Stomach (tissue), 4 donors: ENCODE data around the gene B4GALNT4.

Experiments used
- CTCF ChIP-seq, 7 experiments: fragments of 450-650 bp in 4 of 7; fragments of 200-600 bp in 3 of 7; sonication (generic) in 3 of 7; IDR thresholded peaks; one replicate each; pipeline ENCODE4 v1.5.1; 2016 to 2019; ENCODE audit warnings: antibody characterized with exemption in 7 of 7, control low read depth in 2 of 7, mild to moderate bottlenecking in 1 of 7
- EP300 ChIP-seq: sonication (generic); formaldehyde crosslinking; IDR thresholded peaks from one replicate; pipeline ENCODE4 v1.6.1; 2017; ENCODE audit warnings: antibody characterized with exemption
- POLR2A ChIP-seq, 4 donors: fragments of 450-650 bp; IDR thresholded peaks; one replicate each; pipeline ENCODE4 v1.6.1; 2016; ENCODE audit warnings: antibody characterized with exemption in 4 of 4, control low read depth in 2 of 4, mild to moderate bottlenecking in 1 of 4, moderate library complexity in 1 of 4
- POLR2AphosphoS5 ChIP-seq, 3 donors: sonication (generic); formaldehyde crosslinking; IDR thresholded peaks; one replicate each; pipeline ENCODE4 v1.6.1; 2016; ENCODE audit warnings: antibody characterized with exemption in 3 of 3

DNA sequence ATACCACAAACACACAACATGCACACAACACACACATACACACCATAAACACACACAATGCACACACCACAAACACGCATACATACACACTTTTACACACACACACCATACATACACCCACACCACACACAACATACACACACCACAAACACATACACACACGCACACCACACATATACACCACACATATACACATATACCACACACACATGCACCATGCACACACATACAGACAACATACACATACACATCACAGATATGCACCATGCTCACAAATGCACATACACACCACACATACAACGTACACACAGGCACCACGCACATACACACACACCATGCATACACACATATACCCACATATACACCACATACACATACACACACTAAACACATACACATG lies 11.7 kb upstream of the B4GALNT4 start:
- no peak for TF ChIP-seq CTCF (IDR thresholded peaks at IDR 0.05)
- TF ChIP-seq POLR2AphosphoS5 (IDR thresholded peaks at IDR 0.05), result no peak
- TF ChIP-seq POLR2A (IDR thresholded peaks at IDR 0.05), result no peak
- TF ChIP-seq EP300, result no peak
